Upper lobe of left lung (tissue), 4 donors: ENCODE results near the gene MCCC1.

Experiments
- CTCF ChIP-seq, 6 experiments: fragments of 450-650 bp in 4 of 6; fragments of 200-600 bp in 2 of 6; sonication (generic) in 2 of 6; IDR thresholded peaks; one replicate each; pipeline ENCODE4 v1.5.1; 2016 to 2019; ENCODE audit warnings: antibody characterized with exemption in 6 of 6
- POLR2A ChIP-seq, 4 donors: fragments of 450-650 bp; IDR thresholded peaks; one replicate each; pipeline ENCODE4 v1.5.1; 2016 to 2017; ENCODE audit warnings: antibody characterized with exemption in 4 of 4, mild to moderate bottlenecking in 2 of 4

- TF ChIP-seq CTCF (IDR thresholded peaks at IDR 0.05) (no peak), POLR2A (IDR thresholded peaks at IDR 0.05) (no peak)
These were observed 18.7 kb downstream of the MCCC1 start for GRCh38 chr3:183080628-183081027.
